ENCODE results near the gene TMEM234.

Gene TMEM234

DNA sequence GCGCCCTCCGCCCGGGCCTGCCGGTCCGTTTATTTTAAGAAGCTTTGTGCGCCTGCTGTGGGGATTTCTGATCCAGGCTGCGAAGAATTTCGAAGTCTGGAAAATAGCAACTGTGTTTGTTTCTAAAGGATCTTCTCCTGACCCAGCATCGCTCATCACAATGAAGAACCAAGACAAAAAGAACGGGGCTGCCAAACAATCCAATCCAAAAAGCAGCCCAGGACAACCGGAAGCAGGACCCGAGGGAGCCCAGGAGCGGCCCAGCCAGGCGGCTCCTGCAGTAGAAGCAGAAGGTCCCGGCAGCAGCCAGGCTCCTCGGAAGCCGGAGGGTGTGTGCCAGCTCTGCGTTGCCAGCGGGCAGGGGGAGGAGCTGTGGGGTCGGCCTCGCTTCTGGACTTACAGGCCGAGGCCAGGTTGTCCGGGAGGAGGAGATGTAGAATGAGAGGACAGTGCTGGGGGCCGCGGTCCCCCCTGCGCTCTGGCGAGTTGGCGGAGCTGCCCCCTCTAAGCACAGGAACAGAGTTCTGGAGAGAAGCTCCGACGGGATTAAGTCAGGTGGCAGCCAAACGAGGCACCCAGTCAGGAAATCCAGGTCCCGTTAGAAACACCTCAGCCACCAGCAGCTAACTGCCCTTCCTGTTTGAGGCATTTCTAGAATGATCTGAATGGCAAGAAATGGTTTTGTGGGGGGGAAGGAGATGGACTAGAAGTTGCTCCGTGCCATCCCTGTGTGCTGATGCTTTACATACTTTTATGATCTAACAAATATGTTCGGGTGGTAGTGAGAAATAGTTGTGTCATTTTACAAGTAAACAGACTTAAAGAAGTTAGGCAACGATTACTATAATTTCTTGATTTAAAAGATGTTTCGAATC lies 41.7 kb downstream of the TMEM234 start:
- peak overlapping the region; percentile 90 for H3K4me3 Mint-ChIP-seq
- H3K27me3 Mint-ChIP-seq, result no peaks in the 10 kb centered on the region
- peaks cover 44% of the 10 kb centered on the region for H3K36me3 Mint-ChIP-seq (ENCODE audit: low read depth)
- H3K9me3 Mint-ChIP-seq, result no peaks in the 10 kb centered on the region
- peak overlapping the region; percentile 96 for H3K27ac Mint-ChIP-seq
- peaks cover 65% of the 10 kb centered on the region for H3K4me1 Mint-ChIP-seq (ENCODE audit: low read depth)

DNA sequence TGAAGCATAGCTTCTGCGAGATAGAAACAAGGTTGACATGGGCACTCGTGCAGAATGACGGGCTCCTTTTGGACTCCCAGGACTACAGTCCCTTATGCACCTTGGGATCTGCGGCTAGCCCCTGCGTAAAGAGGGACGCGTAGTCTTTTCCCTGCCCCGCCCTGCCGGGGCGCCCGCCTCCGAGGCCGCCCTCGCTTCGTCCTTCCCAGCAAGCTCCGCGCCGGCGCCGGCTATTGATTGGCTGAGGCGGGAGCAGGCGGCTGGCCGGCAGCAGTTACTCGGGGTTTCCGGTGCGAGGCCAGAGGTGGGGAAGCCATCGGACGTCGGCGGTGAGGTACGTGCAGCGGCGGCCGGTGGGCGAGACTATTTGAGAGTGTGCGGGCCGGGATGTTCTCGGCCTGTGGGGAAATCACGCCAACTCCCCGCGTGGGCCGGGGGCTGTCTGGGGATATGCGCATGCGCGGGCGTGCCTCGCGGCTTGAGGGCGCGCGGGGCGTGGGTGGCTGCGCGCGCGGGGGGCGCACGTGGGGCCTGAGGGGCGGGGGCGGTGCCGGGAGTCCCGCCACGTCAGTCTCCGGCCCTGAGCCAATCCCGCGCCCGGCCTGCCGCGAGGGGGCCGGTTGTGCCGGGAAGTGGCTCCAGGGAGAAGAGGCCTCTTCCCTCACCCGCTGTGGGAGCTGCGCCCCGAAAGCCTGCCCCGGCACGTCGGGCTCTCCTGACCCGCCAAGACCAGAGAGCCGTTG lies 42.5 kb downstream of the TMEM234 start, which contains the start of gene TXLNA:
Gene TXLNA, plus strand, starts transcription at position 233 of the 743 bp plus-strand sequence. CDS start 671 bp downstream, outside the sequence.
- H3K9me3 Mint-ChIP-seq, result no peaks in the 10 kb centered on the region
- no peaks in the 10 kb centered on the region for H3K27me3 Mint-ChIP-seq
- peak within 1 kb of the TSS; percentile 90 for H3K4me3 Mint-ChIP-seq
- H3K27ac Mint-ChIP-seq, result peak within 1 kb of the TSS; percentile 98
- H3K36me3 Mint-ChIP-seq (ENCODE audit: low read depth), result peaks cover 38% of the 10 kb centered on the region
- H3K4me1 Mint-ChIP-seq (ENCODE audit: low read depth), result peaks cover 60% of the 10 kb centered on the region

DNA sequence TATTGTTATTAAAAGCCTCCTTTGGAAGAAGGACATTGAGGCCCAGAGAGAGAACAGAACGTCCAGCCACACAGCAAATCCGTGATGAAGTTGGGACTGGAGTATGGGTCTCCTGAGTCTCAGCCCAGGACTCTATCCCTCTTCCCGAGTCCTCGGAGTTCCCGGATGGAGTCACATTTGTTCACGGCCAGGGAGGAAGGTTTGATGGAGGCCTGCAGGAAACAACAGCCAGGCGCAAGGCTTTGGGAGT lies 43.0 kb downstream of the TMEM234 start:
- Mint-ChIP-seq H3K9me3 (no peaks in the 10 kb centered on the region), H3K27ac (peak overlapping the region; percentile 98), H3K36me3 (ENCODE audit: low read depth) (peaks cover 33% of the 10 kb centered on the region), H3K27me3 (no peaks in the 10 kb centered on the region), H3K4me3 (peak overlapping the region; percentile 90), H3K4me1 (ENCODE audit: low read depth) (peaks cover 55% of the 10 kb centered on the region)

DNA sequence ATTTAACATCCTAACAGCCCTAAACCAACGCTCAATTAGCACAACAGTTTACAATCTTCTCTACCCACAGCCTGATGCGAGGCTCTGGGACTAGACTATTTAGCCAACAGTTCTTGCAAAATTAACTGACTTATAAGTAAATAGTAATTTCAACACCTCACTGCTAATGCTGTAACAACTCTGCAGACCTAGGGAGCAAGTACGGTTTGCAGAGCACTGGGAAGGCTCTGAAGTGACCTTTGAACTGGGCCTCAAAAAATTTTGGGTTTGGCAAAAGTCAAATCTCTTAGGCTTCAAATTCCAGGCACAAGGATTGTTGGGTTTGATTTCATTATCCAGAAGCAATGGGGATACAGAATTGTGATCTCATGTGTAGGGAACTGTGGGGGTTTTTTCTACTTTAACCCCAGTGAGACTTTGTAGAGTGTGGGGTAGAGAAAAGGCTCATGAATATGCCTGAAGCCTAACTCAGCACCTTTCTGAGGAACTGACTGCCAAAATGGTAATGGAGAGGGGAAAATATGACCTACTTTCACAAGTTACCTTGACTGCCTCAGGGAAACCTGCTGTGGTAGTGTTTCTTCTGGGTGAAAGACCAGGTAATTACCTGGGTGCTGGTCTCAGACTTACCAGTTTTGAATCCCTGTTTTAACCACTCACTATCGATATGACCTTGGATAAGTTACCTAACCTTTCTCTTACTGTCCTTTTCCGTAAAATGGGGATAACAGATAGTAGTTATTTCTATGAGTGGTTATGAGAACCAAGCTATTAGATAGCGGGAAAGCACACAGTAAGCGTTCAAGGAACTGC lies 43.6 kb downstream of the TMEM234 start:
- H3K27me3 Mint-ChIP-seq, result no peaks in the 10 kb centered on the region
- H3K9me3 Mint-ChIP-seq, result no peaks in the 10 kb centered on the region
- H3K4me1 Mint-ChIP-seq (ENCODE audit: low read depth), result peaks cover 49% of the 10 kb centered on the region
- H3K4me3 Mint-ChIP-seq, result peak overlapping the region; percentile 90
- H3K36me3 Mint-ChIP-seq (ENCODE audit: low read depth), result peaks cover 28% of the 10 kb centered on the region
- peak overlapping the region; percentile 98 for H3K27ac Mint-ChIP-seq

DNA sequence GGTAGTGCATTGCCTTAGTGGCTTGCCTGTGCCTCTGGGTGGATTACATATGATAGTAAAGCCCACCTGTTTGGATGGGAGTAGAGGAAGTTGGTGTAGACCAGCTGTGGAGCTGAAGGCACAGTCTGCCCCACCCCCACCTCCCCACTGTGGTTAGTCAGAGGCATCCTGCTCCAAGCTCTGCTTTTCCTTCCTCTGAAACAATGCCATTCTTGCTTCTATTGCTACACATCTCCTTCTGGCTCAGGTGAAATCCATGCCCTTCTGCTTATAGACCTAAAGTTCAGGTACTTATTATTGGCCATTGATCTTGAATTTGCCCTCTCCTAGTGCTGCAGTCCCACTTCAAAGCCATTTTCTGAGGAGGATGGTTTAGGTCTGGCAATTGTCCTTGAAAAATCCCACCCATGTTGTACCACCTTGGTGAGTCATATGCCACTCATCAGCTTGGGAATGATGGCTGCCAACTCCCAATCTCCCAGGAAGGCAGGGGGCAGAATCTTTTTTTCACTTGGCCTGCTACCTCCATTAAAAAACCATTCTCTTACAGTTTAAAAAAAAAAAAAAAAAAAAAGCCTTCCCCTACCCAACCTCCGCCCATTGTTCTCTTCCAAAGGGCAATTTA lies 49.4 kb downstream of the TMEM234 start:
- no peaks in the 10 kb centered on the region for H3K27me3 Mint-ChIP-seq
- peaks cover 46% of the 10 kb centered on the region for H3K36me3 Mint-ChIP-seq (ENCODE audit: low read depth)
- H3K27ac Mint-ChIP-seq, result peak overlapping the region; percentile 5
- no peak overlapping the region for H3K4me3 Mint-ChIP-seq
- H3K9me3 Mint-ChIP-seq, result no peaks in the 10 kb centered on the region
- H3K4me1 Mint-ChIP-seq (ENCODE audit: low read depth), result peaks cover 5% of the 10 kb centered on the region

DNA sequence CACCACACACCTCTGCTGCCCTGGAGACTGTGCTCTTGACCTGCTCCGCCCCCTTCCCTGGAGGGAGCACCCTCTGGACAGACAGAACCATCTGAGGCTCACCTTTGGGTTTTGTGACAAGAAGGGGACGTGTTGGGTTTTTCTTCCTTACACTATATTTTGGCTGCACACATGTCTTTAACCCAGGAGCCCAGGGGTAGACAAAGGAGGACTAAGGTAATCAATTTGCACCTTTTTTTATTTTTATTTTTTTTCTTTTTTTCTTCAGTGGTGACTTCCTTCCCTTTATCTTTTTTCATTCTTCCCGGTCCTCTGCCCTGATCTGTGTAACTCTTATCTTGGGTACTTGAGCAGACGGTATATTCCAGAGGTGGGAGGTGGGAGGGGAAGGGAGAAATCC lies 51.2 kb downstream of the TMEM234 start:
- Mint-ChIP-seq H3K27ac (no peak overlapping the region), H3K27me3 (no peaks in the 10 kb centered on the region), H3K4me1 (ENCODE audit: low read depth) (peaks cover 4% of the 10 kb centered on the region), H3K4me3 (no peak overlapping the region), H3K36me3 (ENCODE audit: low read depth) (peaks cover 57% of the 10 kb centered on the region), H3K9me3 (no peaks in the 10 kb centered on the region)

Data from stimulated activated naive CD8-positive, alpha-beta T cell treated with anti-CD3 and anti-CD28 coated beads, Interleukin-15, Interleukin-2, amounts not matched to agents 100 ng/mL and 50 ng/mL, for 24 hours (primary cell).